ENCODE measurements around the gene DENND11. TPM values are rescaled to one million over a fixed set of nuclear protein-coding genes. Genes with fewer than 3 reads are reported as not detected.

Gene DENND11
- total RNA-seq, 4 donors from 2014 or later = 17.0 to 24.1 (median 19.1) TPM

DNA sequence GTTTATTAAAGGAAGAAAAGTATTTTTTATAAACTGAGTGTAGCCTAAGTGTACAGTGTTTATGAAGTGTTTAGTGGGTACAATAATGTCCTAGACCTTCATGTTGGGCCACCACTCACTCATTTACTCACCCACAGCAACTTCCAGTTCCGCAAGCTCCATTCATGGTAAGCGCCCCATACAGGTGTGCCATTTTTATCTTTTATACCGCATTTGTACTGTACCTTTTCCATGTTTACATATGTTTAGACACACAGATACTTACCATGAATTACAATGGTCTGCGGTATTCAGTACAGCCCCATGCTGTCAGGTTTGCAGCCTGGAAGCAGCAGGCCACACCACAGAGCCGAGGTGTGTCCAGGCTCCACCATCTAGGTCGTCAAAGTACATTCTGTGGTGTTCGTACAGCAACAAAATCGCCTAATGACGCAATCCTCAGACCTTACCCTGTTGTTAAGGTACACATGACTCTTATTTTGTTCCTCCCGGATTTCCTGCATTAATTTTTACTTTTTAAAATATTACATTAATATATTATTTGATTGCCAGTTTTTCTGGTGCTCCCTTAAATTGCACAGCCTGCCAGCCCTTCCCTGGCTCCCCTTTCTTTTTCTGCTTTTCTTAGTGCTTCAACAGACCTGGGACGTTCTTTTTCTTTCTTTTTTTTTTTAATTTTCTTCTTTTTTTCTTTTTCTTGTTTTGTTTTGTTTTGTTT, 35.3 kb upstream of the DENND11 start:
- TF ChIP-seq CTCF (IDR thresholded peaks at IDR 0.05; ENCODE audit: low read depth) = no peak

GRCh38 chr7:141731476-141732149, 29.6 kb upstream of the DENND11 start:
- no peak for TF ChIP-seq CTCF (IDR thresholded peaks at IDR 0.05; ENCODE audit: low read depth)

DNA sequence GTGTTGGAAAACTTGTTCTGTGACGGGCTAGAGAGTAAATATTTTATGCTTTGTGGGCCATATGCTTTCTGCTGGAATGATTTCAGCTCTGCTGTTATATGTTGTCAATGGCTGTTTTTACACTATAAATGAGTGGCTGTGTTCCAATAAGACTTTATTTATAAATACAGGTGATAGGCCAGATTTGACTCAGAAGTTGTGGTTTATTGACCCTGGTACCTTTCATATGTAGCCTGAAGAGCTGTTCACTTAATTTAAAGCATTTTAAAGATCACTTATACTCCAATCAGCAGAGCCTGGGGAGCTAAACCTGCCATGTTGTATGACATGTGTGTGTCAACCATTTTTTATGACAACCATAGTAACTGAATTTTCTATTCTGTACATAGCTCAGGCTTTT, 27.1 kb upstream of the DENND11 start:
- no peak for TF ChIP-seq CTCF (IDR thresholded peaks at IDR 0.05; ENCODE audit: low read depth)

DNA sequence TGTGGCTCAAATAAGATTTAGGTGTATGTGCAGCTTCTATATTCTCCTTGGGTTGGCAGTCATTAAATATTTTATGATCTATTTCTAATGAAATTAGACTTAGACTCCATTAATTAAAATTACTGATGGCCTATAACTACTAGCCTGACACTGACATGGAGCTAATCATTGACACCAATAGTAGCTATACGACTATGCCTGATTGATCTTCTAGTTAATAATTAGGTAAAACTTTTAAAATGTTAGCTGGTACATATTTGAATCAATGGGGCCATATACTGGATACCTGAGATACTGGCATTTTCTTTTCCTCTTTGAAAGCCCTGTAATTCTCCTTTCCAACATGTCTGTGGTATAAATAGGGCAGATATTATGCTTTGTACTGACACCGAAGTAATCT, 20.6 kb upstream of the DENND11 start:
- no peak for TF ChIP-seq CTCF (IDR thresholded peaks at IDR 0.05; ENCODE audit: low read depth)

DNA sequence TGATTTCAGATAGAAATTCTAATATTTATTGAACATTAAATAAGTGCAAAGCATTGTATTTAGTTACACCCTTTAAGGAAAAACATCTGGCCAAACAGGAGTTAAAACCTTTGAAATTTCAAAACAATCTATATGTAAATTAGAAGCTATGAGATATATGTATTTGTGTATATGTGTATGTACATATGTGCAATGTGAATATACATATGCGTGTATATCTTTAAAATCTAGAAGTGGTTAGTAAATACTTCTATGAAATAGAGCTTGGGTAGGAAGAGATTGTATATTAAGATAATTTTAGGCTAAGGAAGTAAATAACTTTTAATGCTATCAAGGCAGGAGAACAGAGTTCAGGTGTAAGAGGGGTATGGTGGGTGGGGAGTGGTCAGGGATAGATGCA, 15.5 kb upstream of the DENND11 start:
- no peak for TF ChIP-seq CTCF (IDR thresholded peaks at IDR 0.05; ENCODE audit: low read depth)

DNA sequence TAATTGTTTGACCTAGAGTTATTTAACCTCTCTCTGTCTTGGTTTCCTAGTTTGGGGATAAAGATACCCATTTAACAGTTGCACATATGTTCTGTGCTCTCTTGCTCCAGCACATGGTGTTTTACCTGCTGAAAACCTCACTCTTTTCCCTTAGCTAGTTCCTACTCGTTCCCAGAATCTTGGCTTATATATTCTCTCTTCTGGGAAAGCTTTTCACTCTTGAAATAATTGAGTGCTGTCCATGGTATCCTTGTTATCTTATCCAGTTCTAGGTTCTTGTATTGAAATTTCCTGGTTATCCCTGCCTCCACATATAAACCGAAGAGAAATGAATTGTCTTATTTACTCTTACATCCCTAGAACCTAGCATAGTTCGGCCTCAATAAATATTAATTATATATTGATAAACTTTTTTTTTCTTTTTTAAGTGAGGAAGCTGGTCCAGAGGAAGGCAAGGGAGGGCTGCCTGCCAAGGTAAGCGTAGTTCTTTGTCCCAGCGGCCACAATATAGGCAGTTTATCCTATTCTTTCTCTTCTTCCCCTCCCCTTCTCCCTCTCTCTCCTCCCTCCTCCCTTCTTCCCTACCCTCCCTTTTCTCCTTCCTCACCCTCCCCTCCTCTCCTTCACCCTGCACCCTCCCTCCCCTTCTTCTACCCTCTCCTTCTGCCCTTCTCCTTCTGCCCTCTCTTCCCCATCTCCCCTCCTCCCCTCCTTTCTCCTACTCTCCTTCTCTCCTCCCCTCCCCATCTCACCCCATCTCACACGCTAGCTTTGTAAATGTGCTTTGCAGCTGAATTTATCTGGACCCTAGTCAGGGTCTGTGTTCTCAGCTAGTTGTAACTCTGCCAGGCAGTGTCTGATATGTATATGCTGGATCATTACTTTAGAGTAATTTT, 14.1 kb upstream of the DENND11 start:
- TF ChIP-seq CTCF (IDR thresholded peaks at IDR 0.05; ENCODE audit: low read depth) = no peak

DNA sequence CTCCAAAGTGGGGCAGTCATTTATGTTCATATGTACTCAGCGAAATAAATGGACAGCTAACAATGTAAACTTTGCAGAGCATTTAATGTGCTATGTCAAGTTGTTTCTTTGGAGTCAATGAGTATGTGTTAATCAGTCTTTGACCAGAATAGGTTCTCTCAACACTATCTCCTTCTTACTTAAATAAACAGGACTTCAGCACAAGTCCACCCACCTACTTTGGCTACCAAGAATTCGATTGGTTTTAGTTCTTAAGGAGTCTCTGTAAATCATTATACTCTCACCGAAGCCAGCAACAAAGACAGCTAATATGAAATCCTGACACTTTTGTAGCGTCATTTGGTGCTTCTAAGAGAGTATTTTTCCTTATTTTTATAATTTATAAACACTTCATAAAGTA, 13.1 kb upstream of the DENND11 start:
- TF ChIP-seq CTCF (IDR thresholded peaks at IDR 0.05; ENCODE audit: low read depth) = no peak
